Motor neuron (in vitro differentiated cells): ENCODE measurements around the gene TXK. TPM values are rescaled to one million over a fixed set of nuclear protein-coding genes. Genes with fewer than 3 reads are reported as not detected.
"Not testable (repeated sequence)": the region's sequence is repeated elsewhere in the genome, so short reads cannot be mapped to it uniquely, and the experiment has no call there.

Source experiments
- ATAC-seq, 8 experiments: fragments of 200-7000 bp; cut with Tn5 transposase; replicated peaks in 6 of 8; 2 replicates each; pipeline ENCODE4 v1.8.0; 2021; ENCODE audit warnings: mild to moderate bottlenecking in 8 of 8, moderate library complexity in 8 of 8
- H3K27ac ChIP-seq, 2 donors: fragments of 250-450 bp; sonication (Bioruptor Pico); 2 replicates each; pipeline ENCODE4 v1.9.0; 2021; ENCODE audit warnings: antibody characterized with exemption in 2 of 2, mild to moderate bottlenecking in 2 of 2, moderate library complexity in 1 of 2
- H3K4me1 ChIP-seq, 2 donors: fragments of 250-450 bp; sonication (Bioruptor Pico); replicated peaks in 1 of 2; 2 replicates each; pipeline ENCODE4 v1.6.1; 2021; ENCODE audit warnings: antibody characterized with exemption in 2 of 2, mild to moderate bottlenecking in 2 of 2, moderate library complexity in 1 of 2
- H3K4me3 ChIP-seq, 5 donors: fragments of 250-450 bp; sonication (Bioruptor Pico); 2 replicates each; pipeline ENCODE4 v1.9.0; 2021; ENCODE audit warnings: antibody characterized with exemption in 5 of 5, mild to moderate bottlenecking in 5 of 5, moderate library complexity in 4 of 5
- WGBS, 10 experiments: fragments of 450-650 bp; shearing (Covaris generic); methylation state at CpG; one replicate each; pipeline ENCODE4 v1.0.0; 2022; 5-methylcytosine and 5-hydroxymethylcytosine counted together
- in situ Hi-C, 9 experiments: fragments of 400-800 bp; cut with MboI; loops; one replicate each; pipeline ENCODE4 v1.15.0; 2021; ENCODE audit warnings: low sequenced_read_pairs in 9 of 9, low pct_unique_long_range_greater_than_20kb in 2 of 9; ENCODE audit not compliant: unreplicated experiment in 9 of 9
- total RNA-seq, 8 experiments: library from RNA; unstranded; fragments of 300-600 nt; gene quantifications; 2 replicates each; pipeline versions ENCODE4 v1.2.3 to v1.2.4, GENCODE V29; 2022

Gene TXK
- under 1 TPM in 6 of 8 experiments, not detected in 2; 0.05 to 0.85 (median 0.48) TPM for total RNA-seq

DNA sequence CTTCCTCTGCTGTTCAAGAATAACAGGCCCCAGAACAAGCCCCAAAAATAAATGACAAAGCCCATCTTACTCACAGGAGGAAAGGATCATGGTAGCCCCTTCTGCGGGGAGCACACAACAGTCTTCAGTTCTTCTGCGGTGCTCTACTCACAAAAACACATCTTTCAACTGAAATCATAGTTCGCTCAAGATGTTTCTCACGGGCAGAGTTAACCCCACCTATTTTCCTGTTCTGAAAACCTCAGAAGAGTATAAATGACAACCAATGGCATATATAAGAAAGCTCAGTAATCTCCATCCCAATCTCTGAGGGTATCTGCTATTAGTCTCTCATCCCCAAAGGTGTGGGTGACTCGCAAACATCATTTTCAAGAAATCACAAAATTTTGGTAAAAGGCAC, at the start of gene TXK:
TXK (minus strand) TSS at position 170 of the 400 bp plus-strand sequence; CDS start at position 90, 80 bp downstream.
- H3K4me1 ChIP-seq: no peaks in the 10 kb centered on the region
- H3K4me3 ChIP-seq: no peak within 1 kb of the TSS
- in situ Hi-C loops: no loop called here
- no peak within 1 kb of the TSS for H3K27ac ChIP-seq
- no peak for ATAC-seq
- WGBS, 10 experiments: 70 to 100% (median 97%) methylated on average over 1 to 4 of the region's 5 CpGs; no CpG with 5 or more reads in 3 of the 10 experiments

DNA sequence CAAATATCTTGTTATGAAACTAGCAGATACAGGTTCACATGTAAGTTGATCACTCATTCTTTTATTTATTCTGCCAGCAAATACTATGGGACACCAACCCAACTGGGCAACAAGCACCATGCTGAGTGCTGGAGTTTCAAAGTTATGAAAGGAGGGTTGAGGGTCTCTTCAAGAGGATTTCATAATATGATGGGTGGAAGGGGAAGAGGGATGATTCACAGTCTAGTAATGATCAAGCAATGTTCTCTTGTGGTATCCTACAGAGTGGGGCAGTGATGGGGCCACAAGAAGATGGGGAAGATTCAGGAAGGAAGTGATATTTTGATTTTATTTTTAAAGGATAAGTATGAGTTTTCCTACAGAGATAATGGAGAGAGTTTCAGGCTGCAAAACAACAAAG, 46.2 kb upstream of the TXK start:
- in situ Hi-C loops: no loop called here
- ATAC-seq: no peak

DNA sequence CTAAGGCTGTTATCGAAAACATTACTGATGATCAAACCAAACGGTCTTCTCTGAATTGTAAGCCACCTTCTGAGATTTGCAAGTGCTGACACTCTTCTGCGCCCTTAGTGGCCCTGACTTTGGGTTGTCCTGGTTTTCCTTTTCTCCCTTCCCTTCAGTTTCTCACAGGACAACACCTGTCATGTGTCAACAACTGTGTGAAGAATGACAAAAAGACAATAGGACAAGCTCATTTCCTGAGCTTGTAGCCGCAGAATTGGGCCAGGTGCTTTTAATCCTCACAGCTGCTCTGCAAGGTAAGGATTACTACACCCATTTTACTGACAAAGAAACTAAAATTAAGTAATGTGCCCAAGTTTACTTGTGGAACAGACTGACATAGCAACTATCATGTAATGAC, 44.9 kb upstream of the TXK start:
- Histone ChIP-seq H3K27ac (no peak overlapping the region), H3K4me1 (no peaks in the 10 kb centered on the region), H3K4me3 (no peak overlapping the region)
- in situ Hi-C loops: no loop called here
- ATAC-seq: no peak
- 43 to 100% (median 74%) methylated on average over 1 to 4 of the region's 4 CpGs; no CpG with 5 or more reads in 1 of the 10 experiments for WGBS, 10 experiments

More for the DNA sequence above, 46.2 kb upstream of the TXK start:
- H3K27ac ChIP-seq: no peak overlapping the region
- H3K4me3 ChIP-seq: no peak overlapping the region
- H3K4me1 ChIP-seq: no peaks in the 10 kb centered on the region

DNA sequence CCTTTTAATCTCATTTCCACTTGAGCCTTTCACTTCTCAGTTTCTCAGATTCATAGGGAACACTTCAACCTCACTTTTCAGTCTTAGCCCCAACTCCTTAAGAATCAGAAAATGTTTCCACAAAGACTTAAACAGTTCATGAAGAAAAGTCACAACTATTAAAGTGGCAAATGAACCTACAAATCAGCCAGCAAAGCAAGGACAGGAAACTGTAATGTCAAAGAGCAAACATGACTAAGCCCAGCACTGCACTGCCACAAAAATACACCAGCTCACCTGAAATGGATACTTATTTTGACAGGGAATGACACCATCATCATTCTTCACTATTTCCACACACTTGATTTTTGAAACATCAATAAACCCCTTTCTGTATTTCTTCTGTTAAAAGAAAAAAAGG, 41.8 kb upstream of the TXK start:
- in situ Hi-C loops: no loop called here
- Histone ChIP-seq H3K4me1 (no peaks in the 10 kb centered on the region), H3K27ac (no peak overlapping the region), H3K4me3 (no peak overlapping the region)
- no peak for ATAC-seq

DNA sequence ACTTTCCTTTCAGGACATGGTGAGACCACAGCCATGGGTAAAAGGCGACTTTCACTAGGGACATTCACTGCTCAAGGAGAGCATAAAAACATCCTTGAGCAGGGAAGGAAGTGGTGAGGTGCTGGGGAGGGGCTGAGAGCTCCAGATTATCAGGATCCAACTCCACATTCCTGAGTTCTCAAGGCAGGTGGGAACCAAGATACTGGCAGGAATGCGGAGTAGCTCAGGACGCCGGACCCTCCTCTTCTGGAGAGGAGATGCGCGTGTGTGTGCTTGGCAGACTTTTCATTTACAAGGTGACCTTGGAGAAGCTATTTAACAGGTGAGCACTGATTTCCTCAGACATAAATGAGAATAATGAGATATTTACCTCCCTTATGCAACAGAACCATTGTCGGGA, 41.3 kb upstream of the TXK start:
- 66 to 100% (median 90%) methylated on average over 1 to 7 of the region's 7 CpGs for WGBS, 10 experiments
- in situ Hi-C loops: no loop called here

DNA sequence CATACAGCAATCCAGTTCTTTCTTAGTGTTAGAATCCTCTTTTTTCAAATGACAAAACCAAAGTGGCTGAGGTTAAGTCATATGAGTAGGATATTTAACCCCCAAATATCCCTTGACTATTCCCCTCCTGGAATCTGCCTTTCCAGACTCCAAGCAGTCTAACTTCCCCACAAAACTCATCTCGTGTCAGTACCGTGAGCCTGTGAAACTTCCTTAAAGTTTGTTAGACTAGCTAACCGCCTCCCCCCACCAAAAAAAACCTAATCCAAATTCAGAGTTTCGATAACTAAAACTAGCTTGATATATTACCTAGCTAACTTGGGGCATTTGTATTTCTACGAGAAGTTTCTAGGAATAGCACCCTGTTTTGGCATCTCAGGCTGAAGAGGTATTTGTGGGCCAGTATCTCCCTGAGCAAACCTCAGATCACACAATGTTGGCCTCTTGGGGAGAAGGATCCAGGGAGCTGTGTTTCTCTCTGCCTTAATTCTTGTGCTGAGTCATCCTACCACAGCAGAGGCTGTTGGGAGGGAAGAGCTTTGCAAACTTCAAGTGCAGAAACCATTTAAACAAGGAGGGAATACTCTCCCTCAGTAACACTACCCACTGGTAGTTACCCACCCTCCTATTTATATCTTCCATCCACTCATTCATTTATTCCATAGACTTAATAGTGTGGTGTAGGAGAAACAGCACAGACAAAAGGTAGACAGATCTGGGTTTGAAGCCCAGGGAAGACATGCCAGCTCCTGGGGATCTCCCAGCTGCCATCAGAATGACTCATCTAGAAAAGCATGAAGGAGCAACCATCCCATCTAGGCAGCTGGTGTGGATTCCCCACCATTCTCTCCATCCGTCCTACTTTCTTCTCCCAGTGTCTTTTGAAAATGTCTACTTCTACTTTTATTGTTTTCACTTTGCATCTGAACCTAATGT, 39.3 kb upstream of the TXK start:
- Histone ChIP-seq H3K4me3 (no peak overlapping the region), H3K4me1 (no peaks in the 10 kb centered on the region), H3K27ac (no peak overlapping the region)
- 51 to 93% (median 86%) methylated on average over 2 to 6 of the region's 6 CpGs; no CpG with 5 or more reads in 1 of the 10 experiments for WGBS, 10 experiments
- ATAC-seq: peak in 6 of 8 experiments; percentile 33 to 89 (median 40)
- in situ Hi-C loops: no loop called here

More for the DNA sequence above, 41.3 kb upstream of the TXK start:
- H3K4me1 ChIP-seq: no peaks in the 10 kb centered on the region
- no peak overlapping the region for H3K4me3 ChIP-seq
- ATAC-seq: no peak
- H3K27ac ChIP-seq: no peak overlapping the region

DNA sequence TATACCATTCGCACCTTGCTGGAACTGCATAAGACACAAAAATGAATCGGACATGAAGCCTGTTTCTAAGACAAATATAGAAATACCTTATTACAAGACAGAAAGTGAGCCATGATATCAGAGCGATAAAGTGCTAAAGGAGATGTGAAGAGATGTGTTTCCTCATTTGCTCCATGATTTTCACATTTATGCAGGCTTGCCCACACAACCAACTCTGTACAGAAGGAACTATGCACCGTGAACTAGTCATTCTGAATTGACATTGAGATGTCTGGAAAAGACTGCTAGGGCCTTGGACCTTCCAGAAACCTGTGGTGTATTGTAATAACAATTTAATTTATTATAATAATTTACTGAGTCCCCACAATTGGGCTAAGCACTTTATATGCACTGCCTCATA, 38.6 kb upstream of the TXK start:
- in situ Hi-C loops: no loop called here
- no peak for ATAC-seq
- WGBS, 10 experiments: 20 to 100% (median 96%) methylated on average over 1 to 4 of the region's 4 CpGs; no CpG with 5 or more reads in 1 of the 10 experiments

DNA sequence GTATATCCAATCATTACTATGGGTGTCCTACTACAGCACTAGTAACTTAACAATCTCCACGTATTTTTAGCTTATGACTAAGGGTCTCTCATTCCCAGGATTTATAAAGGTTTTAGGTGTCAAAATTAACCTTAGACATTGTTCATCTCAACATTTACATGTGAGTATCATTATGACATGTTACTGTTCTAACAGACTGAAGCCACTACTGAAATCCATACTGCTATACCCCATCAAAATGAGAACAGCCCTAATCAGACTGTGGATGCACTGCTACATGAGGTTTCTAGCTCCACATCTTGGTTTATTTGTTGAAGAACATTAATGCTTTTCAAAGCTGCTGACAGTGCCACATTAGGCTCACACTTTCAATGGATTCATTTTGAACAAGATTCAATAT, 35.6 kb upstream of the TXK start:
- no peak overlapping the region for H3K4me3 ChIP-seq
- H3K4me1 ChIP-seq: no peaks in the 10 kb centered on the region
- 43 to 80% (median 55%) methylated on average over 1 of the region's 1 CpG; no CpG with 5 or more reads in 6 of the 10 experiments for WGBS, 10 experiments
- no peak overlapping the region for H3K27ac ChIP-seq
- ATAC-seq: no peak
- in situ Hi-C loops: no loop called here

More for the DNA sequence above, 38.6 kb upstream of the TXK start:
- Histone ChIP-seq H3K4me1 (no peaks in the 10 kb centered on the region), H3K4me3 (no peak overlapping the region), H3K27ac (no peak overlapping the region)

DNA sequence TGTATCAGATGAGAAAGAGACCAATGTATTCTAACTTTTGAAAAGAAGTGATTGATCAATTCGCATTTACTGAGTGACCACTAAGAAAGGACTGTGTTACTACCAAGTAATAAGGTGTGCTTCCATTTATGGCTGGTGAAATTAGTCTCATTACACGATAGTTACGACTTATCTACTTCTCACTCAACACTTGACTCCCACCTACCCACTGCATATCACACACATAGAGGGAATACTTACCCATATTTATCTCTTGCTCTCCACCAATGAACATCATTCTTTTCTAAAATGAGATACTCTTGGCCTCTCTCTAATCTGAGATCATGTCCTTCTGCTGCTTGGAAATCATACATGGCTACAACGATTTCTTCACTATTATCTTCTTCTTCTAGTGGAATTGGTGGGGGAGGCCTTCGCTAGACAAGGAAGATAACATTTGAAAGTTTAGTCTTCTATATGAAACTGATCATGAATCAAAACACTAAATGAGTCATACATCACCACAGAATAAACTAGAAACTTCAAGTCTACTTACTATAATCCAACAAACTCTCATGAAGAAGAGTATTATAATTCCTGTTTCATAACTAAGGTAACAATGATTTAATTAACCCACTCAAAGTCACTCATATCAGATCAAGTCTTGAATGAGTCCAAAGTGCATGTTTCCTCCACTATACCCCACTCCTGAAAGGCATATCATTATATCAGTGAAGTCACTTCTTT, 33.7 kb upstream of the TXK start:
- Histone ChIP-seq H3K4me3 (no peak overlapping the region), H3K27ac (no peak overlapping the region), H3K4me1 (no peaks in the 10 kb centered on the region)
- WGBS, 10 experiments: 49 to 98% (median 89%) methylated on average over 1 to 5 of the region's 5 CpGs
- in situ Hi-C loops: no loop called here
- no peak for ATAC-seq

DNA sequence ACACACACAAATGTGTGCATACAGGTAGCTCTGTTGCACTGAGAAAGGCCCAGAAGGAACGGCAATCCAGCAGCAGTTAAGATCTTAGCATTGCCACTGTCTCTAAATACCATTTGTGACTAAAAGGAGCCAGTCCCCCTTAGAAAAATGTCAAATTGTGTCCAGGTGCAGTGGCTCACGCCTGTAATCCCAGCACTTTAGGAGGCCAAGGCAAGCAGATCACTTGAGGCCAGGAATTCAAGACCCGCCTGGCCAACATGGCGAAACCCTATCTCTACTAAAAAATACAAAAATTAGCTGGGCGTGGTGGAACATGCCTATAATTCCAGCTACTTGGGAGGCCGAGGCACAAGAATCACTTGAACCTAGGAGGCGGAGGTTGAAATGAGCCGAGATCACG, 30.5 kb upstream of the TXK start:
- 69 to 100% (median 92%) methylated on average over 3 to 9 of the region's 9 CpGs; no CpG with 5 or more reads in 1 of the 10 experiments for WGBS, 10 experiments
- H3K4me1 ChIP-seq: not testable (repeated sequence)

DNA sequence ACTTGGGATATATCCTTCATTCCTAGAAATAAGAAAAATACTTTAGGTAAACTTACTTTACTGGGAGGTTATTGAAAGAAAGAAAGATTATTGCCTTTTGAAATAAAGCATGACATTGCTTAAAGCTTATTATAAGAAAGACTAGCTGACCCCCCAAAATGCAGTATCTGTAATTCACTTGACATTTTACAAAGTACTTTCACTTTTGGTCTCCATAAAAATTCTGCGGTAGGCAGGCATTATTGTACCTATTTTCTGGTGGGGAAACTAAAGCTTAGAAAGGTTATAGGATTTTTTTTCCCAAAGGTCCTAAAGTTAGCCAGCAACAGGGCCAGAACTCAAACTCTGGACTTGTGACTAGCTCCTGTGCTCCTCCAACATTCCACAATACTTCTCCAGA, 29.7 kb upstream of the TXK start:
- no peak for ATAC-seq
- H3K4me1 ChIP-seq: no peaks in the 10 kb centered on the region
- no peak overlapping the region for H3K4me3 ChIP-seq
- in situ Hi-C loops: no loop called here
- no peak overlapping the region for H3K27ac ChIP-seq
- 33 to 100% (median 87%) methylated on average over 1 of the region's 1 CpG; no CpG with 5 or more reads in 2 of the 10 experiments for WGBS, 10 experiments

More for the DNA sequence above, 30.5 kb upstream of the TXK start:
- ATAC-seq, H3K4me3 ChIP-seq, H3K27ac ChIP-seq, in situ Hi-C loops: not testable (repeated sequence)

DNA sequence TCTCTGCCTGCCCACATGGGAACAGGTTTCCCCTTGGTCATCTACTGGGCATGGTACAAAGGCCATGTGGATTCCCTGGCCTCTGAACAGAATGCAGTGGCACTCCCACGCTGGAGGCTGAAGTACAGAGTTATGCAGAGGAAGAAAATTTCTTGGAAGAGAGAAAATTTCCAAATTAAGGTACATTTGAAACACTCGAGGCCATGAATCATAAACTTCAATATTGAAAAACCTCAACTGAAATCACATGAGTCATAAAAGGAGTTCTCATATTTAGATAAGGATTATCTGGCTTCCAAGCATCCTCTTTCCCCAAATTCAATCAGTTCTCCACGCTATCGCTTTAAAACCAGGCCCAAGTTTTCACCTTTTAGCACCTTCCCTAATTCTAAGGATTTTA, 28.1 kb upstream of the TXK start:
- ATAC-seq: peak in 3 of 8 experiments; percentile 85 to 95 (median 94)
- Histone ChIP-seq H3K4me3 (no peak overlapping the region), H3K27ac (no peak overlapping the region), H3K4me1 (no peaks in the 10 kb centered on the region)
- in situ Hi-C loops: no loop called here
- WGBS, 10 experiments: 26 to 100% (median 77%) methylated on average over 1 to 4 of the region's 4 CpGs

DNA sequence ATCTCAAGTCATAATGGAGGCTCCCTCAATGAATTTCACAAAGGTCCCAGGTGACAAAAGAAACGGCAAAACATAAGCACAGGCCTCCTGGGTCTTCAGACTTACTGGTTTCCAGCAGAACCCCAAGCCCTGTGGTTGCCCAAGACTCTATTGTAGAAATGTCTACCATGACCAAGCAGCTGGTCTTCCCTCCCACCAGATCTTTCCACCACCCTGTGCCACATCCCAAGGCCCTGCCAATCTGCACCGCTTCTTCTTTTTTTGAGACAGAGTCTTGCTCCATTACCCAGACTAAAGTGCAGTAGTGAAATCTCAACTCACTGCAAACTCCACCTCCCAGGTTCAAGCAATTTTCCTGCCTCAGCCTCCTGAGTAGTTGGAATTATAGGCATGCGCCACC, 23.2 kb upstream of the TXK start:
- WGBS, 10 experiments: 40 to 100% (median 84%) methylated on average over 1 to 3 of the region's 3 CpGs; no CpG with 5 or more reads in 2 of the 10 experiments

More for the DNA sequence above, 23.2 kb upstream of the TXK start:
- H3K4me3 ChIP-seq: no peak overlapping the region
- H3K27ac ChIP-seq: no peak overlapping the region
- in situ Hi-C loops: no loop called here
- ATAC-seq: no peak
- H3K4me1 ChIP-seq: no peaks in the 10 kb centered on the region
